ENCODE measurements around the gene GALT. TPM values are rescaled to one million over a fixed set of nuclear protein-coding genes. Genes with fewer than 3 reads are reported as not detected.
A peak's percentile ranks its signal among the peaks of the same experiment; 100 is the strongest.
"Not testable (repeated sequence)": the region's sequence is repeated elsewhere in the genome, so short reads cannot be mapped to it uniquely, and the experiment has no call there.

The GALT gene
- total and polyA plus RNA-seq, 9 donors, result 33.1 to 63.3 (median 45.2) TPM

DNA sequence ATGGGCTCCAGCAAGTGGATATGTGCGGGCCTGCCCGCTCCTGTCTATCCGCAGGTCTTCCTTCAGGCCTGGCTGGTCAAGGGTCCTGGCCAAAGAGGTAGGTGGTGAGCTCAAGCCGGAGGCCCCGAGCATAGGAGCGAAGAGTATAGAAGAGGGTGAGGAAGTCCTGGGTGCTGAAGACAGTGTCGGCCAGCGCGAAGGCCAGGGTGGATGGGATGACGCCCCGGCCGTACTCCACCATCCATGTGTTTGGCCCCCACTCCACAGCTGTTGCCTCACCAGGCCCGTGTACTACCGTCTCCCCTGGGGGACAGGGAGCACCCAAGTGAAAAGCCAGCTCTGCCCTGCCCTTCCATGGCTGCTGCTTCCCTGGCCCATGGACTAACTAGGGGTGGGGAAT, 10.9 kb upstream of the GALT start:
- H3K36me3 ChIP-seq, result no peaks in the 10 kb centered on the region
- peaks cover 8% of the 10 kb centered on the region for H3K4me1 ChIP-seq (ENCODE audit: insufficient read depth)
- TF ChIP-seq EP300 (IDR thresholded peaks at IDR 0.05) (no peak), CTCF (IDR thresholded peaks at IDR 0.05) (no peak), POLR2A (IDR thresholded peaks at IDR 0.05) (no peak)
- no peak overlapping the region for H3K27ac ChIP-seq
- intact Hi-C loops (cut with DNase I), result loop anchor here in 1 of 4 donors (5.0 kb wide), 1 partner anchor 67 kb away; no protein-coding TSS in a partner anchor
- no peaks in the 10 kb centered on the region for H3K9me3 ChIP-seq
- H3K4me3 ChIP-seq, result no peak overlapping the region
- WGBS, 3 donors, result 91 to 94% (median 92%) methylated on average over 14 of the region's 14 CpGs
- no peak for DNase-seq
- no peaks in the 10 kb centered on the region for H3K27me3 ChIP-seq

GRCh38 chr9:34636791-34637355, 9.6 kb upstream of the GALT start:
- no peaks in the 10 kb centered on the region for H3K27me3 ChIP-seq
- peak overlapping the region; percentile 65 for H3K4me3 ChIP-seq
- intact Hi-C loops (cut with DNase I), result loop anchor here in 1 of 4 donors (5.0 kb wide), 1 partner anchor 65 kb away; no protein-coding TSS in a partner anchor
- H3K36me3 ChIP-seq, result no peaks in the 10 kb centered on the region
- peak in 2 of 5 donors; percentile 51 to 52 for DNase-seq
- peak overlapping the region in 1 of 2 donors; percentile 77 for H3K27ac ChIP-seq
- H3K4me1 ChIP-seq (ENCODE audit: insufficient read depth), result peaks cover 8% of the 10 kb centered on the region
- WGBS, 3 donors, result 4 to 7% (median 5%) methylated on average over 22 to 23 of the region's 23 CpGs
- H3K9me3 ChIP-seq, result no peaks in the 10 kb centered on the region
- TF ChIP-seq POLR2A (IDR thresholded peaks at IDR 0.05), result no peak
- TF ChIP-seq EP300 (IDR thresholded peaks at IDR 0.05), result no peak
- TF ChIP-seq CTCF (IDR thresholded peaks at IDR 0.05), result no peak

- Histone ChIP-seq H3K9me3 (no peaks in the 10 kb centered on the region), H3K27me3 (no peaks in the 10 kb centered on the region), H3K36me3 (no peaks in the 10 kb centered on the region), H3K27ac (peak within 1 kb of the TSS; percentile 15 to 77), H3K4me3 (peak within 1 kb of the TSS; percentile 65), H3K4me1 (ENCODE audit: insufficient read depth) (peaks cover 8% of the 10 kb centered on the region)
- 0 to 1% (median 0%) methylated on average over 52 to 74 of the region's 74 CpGs for WGBS, 3 donors
- DNase-seq, result peak; percentile 93 to 96 (median 95)
- TF ChIP-seq POLR2A (IDR thresholded peaks at IDR 0.05) (peak; percentile 81), EP300 (IDR thresholded peaks at IDR 0.05) (no peak), CTCF (IDR thresholded peaks at IDR 0.05) (no peak)
- intact Hi-C loops (cut with DNase I), result loop anchor here in 1 of 4 donors (5.0 kb wide), 1 partner anchor 65 kb away; no protein-coding TSS in a partner anchor
Measured at GRCh38 chr9:34637356-34638137, 8.9 kb upstream of the GALT start, which contains the start of gene SIGMAR1. TSS of gene SIGMAR1 (minus strand) at chr9:34637787. CDS start at chr9:34637697, 90 bp downstream.

GRCh38 chr9:34638138-34638445, 8.4 kb upstream of the GALT start:
- 8 to 14% (median 10%) methylated on average over 7 of the region's 7 CpGs for WGBS, 3 donors
- intact Hi-C loops (cut with DNase I), result loop anchor here in 1 of 4 donors (5.0 kb wide), 1 partner anchor 64 kb away; no protein-coding TSS in a partner anchor

DNA sequence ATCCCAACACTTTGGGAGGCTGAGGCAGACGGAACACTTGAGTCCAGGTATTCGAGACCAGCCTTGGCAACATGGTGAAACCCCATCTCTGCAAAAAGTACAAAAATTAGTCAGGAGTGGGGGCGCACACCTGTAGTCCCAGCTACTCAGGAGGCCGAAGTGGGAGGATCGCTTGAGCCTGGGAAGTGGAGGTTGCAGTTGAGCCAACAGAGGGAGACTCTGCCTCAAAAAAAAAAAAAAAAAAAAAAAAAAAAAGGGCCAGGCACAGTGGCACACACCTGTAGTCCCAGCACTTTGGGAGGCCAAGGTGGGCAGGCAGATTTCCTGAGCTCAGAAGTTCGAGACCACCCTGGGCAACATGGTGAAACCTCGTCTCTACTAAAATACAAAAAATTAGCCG, 7.2 kb upstream of the GALT start:
- not testable (repeated sequence) for H3K27ac ChIP-seq; H3K4me3 ChIP-seq; H3K4me1 ChIP-seq (ENCODE audit: insufficient read depth); H3K9me3 ChIP-seq; DNase-seq; H3K36me3 ChIP-seq; H3K27me3 ChIP-seq
- 86 to 91% (median 89%) methylated on average over 8 of the region's 8 CpGs for WGBS, 3 donors
- intact Hi-C loops (cut with DNase I), result loop anchor here in 1 of 4 donors (5.0 kb wide), 1 partner anchor 63 kb away; no protein-coding TSS in a partner anchor

More at GRCh38 chr9:34638138-34638445, 8.4 kb upstream of the GALT start:
- Histone ChIP-seq H3K27ac (peak overlapping the region; percentile 15 to 77), H3K27me3 (no peaks in the 10 kb centered on the region), H3K4me3 (peak overlapping the region; percentile 65), H3K9me3 (no peaks in the 10 kb centered on the region), H3K4me1 (ENCODE audit: insufficient read depth) (peaks cover 8% of the 10 kb centered on the region), H3K36me3 (no peaks in the 10 kb centered on the region)
- DNase-seq, result no peak
- TF ChIP-seq EP300 (IDR thresholded peaks at IDR 0.05), result no peak
- no peak for TF ChIP-seq POLR2A (IDR thresholded peaks at IDR 0.05)
- TF ChIP-seq CTCF (IDR thresholded peaks at IDR 0.05), result no peak
